Natural killer cell (primary cell): ENCODE measurements around the gene DGKZ. TPM values are rescaled to one million over a fixed set of nuclear protein-coding genes. Genes with fewer than 3 reads are reported as not detected.
"Not testable (repeated sequence)": the region's sequence is repeated elsewhere in the genome, so short reads cannot be mapped to it uniquely, and the experiment has no call there.

ENCODE experiments used
- ATAC-seq, 3 donors: fragments of 150-1000 bp in 2 of 3; fragments of 200-7000 bp in 1 of 3; cut with Tn5 transposase; 1 replicate in 1 of 3; 2 replicates in 2 of 3; pipeline ENCODE4 v1.10.0; 2021; ENCODE audit warnings: mild to moderate bottlenecking in 2 of 3, moderate library complexity in 2 of 3
- DNase-seq, 2 donors: peaks; one replicate each; pipeline versions ENCODE4 v3.0.0 to v3.0.0-alpha.2; 2013 to 2021; ENCODE audit warnings: mixed read lengths in 1 of 2
- H3K27ac ChIP-seq: one replicate; pipeline ENCODE4 v1.5.1; 2013; ENCODE audit warnings: mild to moderate bottlenecking, low read length
- H3K27me3 ChIP-seq: one replicate; pipeline ENCODE4 v1.6.1; 2013; ENCODE audit warnings: low read length; ENCODE audit not compliant: control insufficient read depth, insufficient read depth
- H3K36me3 ChIP-seq: one replicate; pipeline ENCODE4 v1.6.1; 2013; ENCODE audit warnings: low read length; ENCODE audit not compliant: control insufficient read depth, insufficient read depth
- H3K4me1 ChIP-seq: one replicate; pipeline ENCODE4 v1.6.1; 2013; ENCODE audit warnings: low read length; ENCODE audit not compliant: control insufficient read depth, insufficient read depth
- H3K4me3 ChIP-seq: one replicate; pipeline ENCODE4 v1.5.1; 2013; ENCODE audit warnings: low read length
- H3K9me3 ChIP-seq: one replicate; pipeline ENCODE4 v1.6.1; 2013; ENCODE audit warnings: low read length; ENCODE audit not compliant: control insufficient read depth, insufficient read depth
- H3K27ac Mint-ChIP-seq, 2 donors: one replicate each; pipeline ENCODE4 v1.8.0; 2022; ENCODE audit warnings: mild to moderate bottlenecking in 2 of 2, mixed read lengths in 2 of 2, moderate library complexity in 1 of 2
- H3K27me3 Mint-ChIP-seq, 2 donors: one replicate each; pipeline ENCODE4 v1.8.0; 2022; ENCODE audit warnings: low read depth in 2 of 2, mixed read lengths in 2 of 2
- H3K36me3 Mint-ChIP-seq: one replicate; pipeline ENCODE4 v1.8.0; 2022; ENCODE audit warnings: mixed read lengths
- H3K4me1 Mint-ChIP-seq, 2 donors: one replicate each; pipeline ENCODE4 v1.8.0; 2022; ENCODE audit warnings: mixed read lengths in 2 of 2
- H3K4me3 Mint-ChIP-seq: one replicate; pipeline ENCODE4 v1.8.0; 2022; ENCODE audit warnings: mild to moderate bottlenecking, moderate library complexity, mixed read lengths
- H3K9me3 Mint-ChIP-seq, 2 donors: one replicate each; pipeline ENCODE4 v1.8.0; 2022; ENCODE audit warnings: mixed read lengths in 2 of 2
- CTCF ChIP-seq: fragments of 200-600 bp; IDR thresholded peaks from one replicate; pipeline ENCODE4 v1.8.0; 2022; ENCODE audit warnings: antibody characterized with exemption
- WGBS: methylation state at CpG from one replicate; pipeline ENCODE4 v1.1.7; 2013; ENCODE audit warnings: missing lambda C conversion rate; ENCODE audit not compliant: insufficient coverage; 5-methylcytosine and 5-hydroxymethylcytosine counted together
- intact Hi-C: fragments of 100-400 bp; cut with micrococcal nuclease; formaldehyde crosslinking; loops from one replicate; pipeline ENCODE4 v1.14.2; 2022
- total RNA-seq, 4 donors: library from RNA; stranded (reverse); fragments of 120-200 nt in 1 of 4; gene quantifications; one replicate each; pipeline versions ENCODE4 v1.2.3 to v1.2.4, GENCODE V29; 2013 to 2022

DGKZ gene
- total RNA-seq, 3 donors from 2014 or later (not counting 1 experiment from before 2014, with no cell fraction given) = 307 to 377 (median 350) TPM

GRCh38 chr11:46369458-46370152 is 22.3 kb downstream of the DGKZ start:
- Mint-ChIP-seq H3K4me1 (peaks cover 12 to 41% of the 10 kb centered on the region in 2 donors), H3K9me3 (no peaks in the 10 kb centered on the region), H3K36me3 (no peaks in the 10 kb centered on the region), H3K27ac (peak overlapping the region in 1 of 2 donors; percentile 29), H3K4me3 (no peak overlapping the region), H3K27me3 (no peaks in the 10 kb centered on the region)
- no peaks in the 10 kb centered on the region for H3K9me3 ChIP-seq
- H3K27ac ChIP-seq = no peak overlapping the region
- peaks cover 35% of the 10 kb centered on the region for H3K4me1 ChIP-seq
- H3K36me3 ChIP-seq = peaks cover 68% of the 10 kb centered on the region
- 82% methylated on average over 25 of the region's 25 CpGs for WGBS
- no peak overlapping the region for H3K4me3 ChIP-seq
- TF ChIP-seq CTCF = peak; percentile 76
- ATAC-seq = peak; percentile 63 to 70 (median 70)
- intact Hi-C loops = no loop called here
- H3K27me3 ChIP-seq = no peaks in the 10 kb centered on the region
- peak in 1 of 2 donors; percentile 75 for DNase-seq

GRCh38 chr11:46370253-46370652 is 23.0 kb downstream of the DGKZ start:
- H3K27ac Mint-ChIP-seq = no peak overlapping the region
- 96% methylated on average over 13 of the region's 13 CpGs for whole genome bisulfite sequencing
- no peaks in the 10 kb centered on the region for H3K27me3 Mint-ChIP-seq
- H3K4me3 ChIP-seq = no peak overlapping the region
- no peak overlapping the region for H3K4me3 Mint-ChIP-seq
- H3K9me3 Mint-ChIP-seq = no peaks in the 10 kb centered on the region
- intact Hi-C loops = no loop called here
- ATAC-seq (no peak), DNase-seq (no peak)
- peaks cover 28% of the 10 kb centered on the region for H3K4me1 ChIP-seq
- H3K27ac ChIP-seq = no peak overlapping the region
- peaks cover 72% of the 10 kb centered on the region for H3K36me3 ChIP-seq
- no peaks in the 10 kb centered on the region for H3K27me3 ChIP-seq
- no peak for TF ChIP-seq CTCF
- peaks cover 6 to 34% of the 10 kb centered on the region in 2 donors for H3K4me1 Mint-ChIP-seq
- H3K36me3 Mint-ChIP-seq = no peaks in the 10 kb centered on the region
- H3K9me3 ChIP-seq = no peaks in the 10 kb centered on the region

GRCh38 chr11:46371262-46371661 is 24.0 kb downstream of the DGKZ start:
- H3K9me3 Mint-ChIP-seq, H3K4me3 ChIP-seq, H3K27ac Mint-ChIP-seq, H3K4me3 Mint-ChIP-seq, intact Hi-C loops, ATAC-seq, H3K36me3 Mint-ChIP-seq, H3K27ac ChIP-seq, H3K9me3 ChIP-seq, H3K27me3 Mint-ChIP-seq, H3K27me3 ChIP-seq, DNase-seq: not testable (repeated sequence)
- peaks cover 82% of the 10 kb centered on the region for H3K36me3 ChIP-seq
- peaks cover 18% of the 10 kb centered on the region for H3K4me1 ChIP-seq
- peaks cover 6 to 26% of the 10 kb centered on the region in 2 donors for H3K4me1 Mint-ChIP-seq
- WGBS = 92% methylated on average over 19 of the region's 19 CpGs

- TF ChIP-seq CTCF = no peak
- Mint-ChIP-seq H3K27me3 (no peaks in the 10 kb centered on the region), H3K27ac (no peak overlapping the region), H3K36me3 (no peaks in the 10 kb centered on the region), H3K4me3 (no peak overlapping the region), H3K4me1 (peaks cover 6 to 24% of the 10 kb centered on the region in 2 donors), H3K9me3 (no peaks in the 10 kb centered on the region)
- Histone ChIP-seq H3K4me1 (peaks cover 11% of the 10 kb centered on the region), H3K27me3 (no peaks in the 10 kb centered on the region), H3K36me3 (peaks cover 85% of the 10 kb centered on the region), H3K4me3 (no peak overlapping the region), H3K9me3 (no peaks in the 10 kb centered on the region), H3K27ac (no peak overlapping the region)
- intact Hi-C loops = no loop called here
- ATAC-seq (no peak), DNase-seq (no peak)
- 89% methylated on average over 10 of the region's 10 CpGs for WGBS
Observed at GRCh38 chr11:46372086-46372485, 24.8 kb downstream of the DGKZ start.

- H3K27ac ChIP-seq, H3K9me3 Mint-ChIP-seq, H3K9me3 ChIP-seq, H3K27me3 Mint-ChIP-seq, H3K4me1 ChIP-seq, H3K4me3 ChIP-seq, H3K27me3 ChIP-seq, H3K27ac Mint-ChIP-seq, H3K4me3 Mint-ChIP-seq, intact Hi-C loops, DNase-seq, ATAC-seq, H3K36me3 Mint-ChIP-seq: not testable (repeated sequence)
- H3K4me1 Mint-ChIP-seq = peaks cover 6 to 23% of the 10 kb centered on the region in 2 donors
- H3K36me3 ChIP-seq = peaks cover 87% of the 10 kb centered on the region
- 95% methylated on average over 15 of the region's 15 CpGs for WGBS
Observed at GRCh38 chr11:46372501-46372900, 25.2 kb downstream of the DGKZ start.
